K562 (cell line): ENCODE measurements around the gene PHETA2. TPM values are rescaled to one million over a fixed set of nuclear protein-coding genes. Genes with fewer than 3 reads are reported as not detected.
A peak's percentile ranks its signal among the peaks of the same experiment; 100 is the strongest.

Experiments used
- CBX1 ChIP-seq: sonication (generic); IDR thresholded peaks from 2 replicates; pipeline ENCODE4 v1.6.1; 2016; ENCODE audit warnings: antibody characterized with exemption, low read depth, mild to moderate bottlenecking
- CEBPG ChIP-seq, 3 experiments: fragments of 200-800 bp in 1 of 3; sonication (Bioruptor generic) in 1 of 3; sonication (generic) in 1 of 3; formaldehyde crosslinking in 1 of 3; IDR thresholded peaks in 2 of 3; conservative IDR thresholded peaks in 1 of 3; 2 replicates each; pipeline versions ENCODE4 v1.6.1 to v1.8.0; 2016 to 2022; ENCODE audit warnings: missing compliant biosample characterization in 2 of 3, missing genetic modification characterization in 2 of 3, mild to moderate bottlenecking in 1 of 3, missing genetic modification reagents in 1 of 3
- DPF2 ChIP-seq: fragments of 450-650 bp; IDR thresholded peaks from 2 replicates; pipeline ENCODE4 v1.6.1; 2016
- ETS1 ChIP-seq: conservative IDR thresholded peaks from 2 replicates; pipeline ENCODE4 v1.6.1; 2011; ENCODE audit warnings: low read depth, mild to moderate bottlenecking, low read length; ENCODE audit not compliant: control insufficient read depth
- FOXK1 ChIP-seq: sonication (generic); formaldehyde crosslinking; IDR thresholded peaks from 2 replicates; pipeline ENCODE4 v1.8.0; 2022; ENCODE audit warnings: missing genetic modification reagents, mild to moderate bottlenecking, borderline replicate concordance
- IRF2 ChIP-seq: sonication (generic); formaldehyde crosslinking; IDR thresholded peaks from 2 replicates; pipeline ENCODE4 v1.8.1; 2022; ENCODE audit warnings: mild to moderate bottlenecking, missing genetic modification reagents
- JUN ChIP-seq, 2 experiments: sonication (generic) in 1 of 2; formaldehyde crosslinking in 1 of 2; IDR thresholded peaks; 2 replicates each; pipeline versions ENCODE4 v1.6.1 to v1.8.0; 2012 to 2022; ENCODE audit warnings: borderline replicate concordance in 2 of 2, mild to moderate bottlenecking in 2 of 2, improper control_type of control experiment in 1 of 2, low read depth in 1 of 2, low read length in 1 of 2, missing genetic modification reagents in 1 of 2
- KDM1A ChIP-seq, 2 experiments: fragments of 450-650 bp; IDR thresholded peaks; 2 replicates each; pipeline ENCODE4 v1.6.1; 2016; ENCODE audit warnings: mild to moderate bottlenecking in 2 of 2
- MTA3 ChIP-seq: fragments of 450-650 bp; formaldehyde crosslinking; IDR thresholded peaks from 2 replicates; pipeline ENCODE4 v1.6.1; 2017; ENCODE audit warnings: mild to moderate bottlenecking, borderline replicate concordance
- NR2C2 ChIP-seq, 2 experiments: fragments of 200-800 bp in 1 of 2; sonication (Bioruptor generic) in 1 of 2; sonication (generic) in 1 of 2; formaldehyde crosslinking in 1 of 2; IDR thresholded peaks; 2 replicates each; pipeline versions ENCODE4 v1.6.1 to v1.8.0; 2016 to 2022; ENCODE audit warnings: mild to moderate bottlenecking in 1 of 2, missing compliant biosample characterization in 1 of 2, missing genetic modification characterization in 1 of 2, missing genetic modification reagents in 1 of 2
- SMARCA4 ChIP-seq: fragments of 450-650 bp; IDR thresholded peaks from 2 replicates; pipeline ENCODE4 v1.6.1; 2016
- TCF7 ChIP-seq: sonication (generic); IDR thresholded peaks from 2 replicates; pipeline ENCODE4 v1.6.1; 2016; ENCODE audit warnings: antibody characterized with exemption, borderline replicate concordance
- U2AF2 ChIP-seq: fragments of 200-400 bp; formaldehyde crosslinking; optimal IDR thresholded peaks from 2 replicates; pipeline ENCODE3; 2017; ENCODE audit warnings: low read depth, mild to moderate bottlenecking, low read length
- ZBED1 ChIP-seq: IDR thresholded peaks from 2 replicates; pipeline ENCODE4 v1.6.1; 2014
- ZBTB8A ChIP-seq: fragments of 450-650 bp; IDR thresholded peaks from 2 replicates; pipeline ENCODE4 v1.6.1; 2018; ENCODE audit warnings: mild to moderate bottlenecking, moderate library complexity; ENCODE audit not compliant: partially characterized antibody
- ZNF140 ChIP-seq: fragments of 250-450 bp; sonication (Bioruptor Pico); IDR thresholded peaks from 2 replicates; pipeline ENCODE4 v1.8.0; 2021; ENCODE audit warnings: moderate library complexity, mild to moderate bottlenecking, inconsistent platforms
- ZNF785 ChIP-seq: fragments of 250-450 bp; sonication (Bioruptor Pico); IDR thresholded peaks from 2 replicates; pipeline ENCODE4 v1.4.0; 2020; ENCODE audit warnings: mild to moderate bottlenecking
- ZSCAN32 ChIP-seq: fragments of 450-650 bp; formaldehyde crosslinking; IDR thresholded peaks from 2 replicates; pipeline ENCODE4 v1.4.0; 2020; ENCODE audit warnings: mild to moderate bottlenecking, moderate library complexity
- polyA plus RNA-seq, 8 experiments: library from polyadenylated mRNA; depleted of rRNA in 4 of 8; stranded (reverse) in 5 of 8; unstranded in 3 of 8; fragments of >200 nt; fragmentation: Nextera tagmentation in 2 of 8; fragmentation: Illumina TruSeq in 1 of 8; extraction: Ambion mirVana in 2 of 8; extraction: Trizol in 1 of 8; gene quantifications; 2 replicates each; pipeline versions ENCODE4 v1.2.1 to v1.2.3, GENCODE V29; 2011 to 2014; ENCODE audit warnings: inconsistent platforms in 1 of 8, missing spikeins in 1 of 8
- total RNA-seq, 7 experiments: library from RNA; depleted of rRNA in 6 of 7; stranded (reverse); fragments of >200 nt in 6 of 7; fragmentation: Illumina TruSeq in 2 of 7; extraction: Trizol in 2 of 7; gene quantifications; 2 replicates each; pipeline versions ENCODE4 v1.2.1 to v1.2.3, GENCODE V29; 2011 to 2021; ENCODE audit warnings: low replicate concordance in 1 of 7
- TF ChIP-seq, protein P1 (sequence below), 2 experiments: fragments of 200-800 bp in 1 of 2; sonication (Bioruptor generic) in 1 of 2; sonication (generic) in 1 of 2; formaldehyde crosslinking in 1 of 2; IDR thresholded peaks in 1 of 2; conservative IDR thresholded peaks in 1 of 2; 2 replicates each; pipeline versions ENCODE4 v1.5.0 to v1.6.1; 2016 to 2020; ENCODE audit warnings: missing compliant biosample characterization in 1 of 2, missing genetic modification characterization in 1 of 2, missing genetic modification reagents in 1 of 2
- TF ChIP-seq, protein P2 (sequence below): fragments of 250-450 bp; sonication (Bioruptor Pico); IDR thresholded peaks from 2 replicates; pipeline ENCODE4 v1.9.0; 2021; ENCODE audit warnings: mild to moderate bottlenecking, inconsistent platforms
- TF ChIP-seq, protein P3 (sequence below): sonication (generic); formaldehyde crosslinking; IDR thresholded peaks from 2 replicates; pipeline ENCODE4 v1.8.0; 2022; ENCODE audit warnings: mild to moderate bottlenecking, missing genetic modification reagents

Gene PHETA2
- total and polyA plus RNA-seq, 9 of the 15 experiments (the other 6 are each of a cell fraction or from before 2014, with no cell fraction given) = 0.07 to 0.22 (median 0.08) TPM; not detected in 5

- TF ChIP-seq, protein P1, sequence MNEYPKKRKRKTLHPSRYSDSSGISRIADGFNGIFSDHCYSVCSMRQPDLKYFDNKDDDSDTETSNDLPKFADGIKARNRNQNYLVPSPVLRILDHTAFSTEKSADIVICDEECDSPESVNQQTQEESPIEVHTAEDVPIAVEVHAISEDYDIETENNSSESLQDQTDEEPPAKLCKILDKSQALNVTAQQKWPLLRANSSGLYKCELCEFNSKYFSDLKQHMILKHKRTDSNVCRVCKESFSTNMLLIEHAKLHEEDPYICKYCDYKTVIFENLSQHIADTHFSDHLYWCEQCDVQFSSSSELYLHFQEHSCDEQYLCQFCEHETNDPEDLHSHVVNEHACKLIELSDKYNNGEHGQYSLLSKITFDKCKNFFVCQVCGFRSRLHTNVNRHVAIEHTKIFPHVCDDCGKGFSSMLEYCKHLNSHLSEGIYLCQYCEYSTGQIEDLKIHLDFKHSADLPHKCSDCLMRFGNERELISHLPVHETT (CRISPR knock-in tag; conservative IDR thresholded peaks at IDR 0.05 in 1 of 2, IDR thresholded peaks at IDR 0.05 in 1 of 2) = peak in 1 of 2 experiments; percentile 7; a peak in 2 of 4 replicates
- TF ChIP-seq CBX1 = no peak
- no peak for TF ChIP-seq ZSCAN32 (CRISPR knock-in tag)
- TF ChIP-seq KDM1A (IDR thresholded peaks at IDR 0.05) = 0 out of 4 replicates have a peak, but pooled peaks of 1 of the 2 experiments have one; percentile 14
- TF ChIP-seq SMARCA4 = no peak
- peak; percentile 26; the same call in 1 of the 2 replicates for TF ChIP-seq DPF2
- no peak for TF ChIP-seq U2AF2
- TF ChIP-seq ZBED1 = no peak
- no peak for TF ChIP-seq IRF2 (CRISPR knock-in tag)
- TF ChIP-seq, protein P2, sequence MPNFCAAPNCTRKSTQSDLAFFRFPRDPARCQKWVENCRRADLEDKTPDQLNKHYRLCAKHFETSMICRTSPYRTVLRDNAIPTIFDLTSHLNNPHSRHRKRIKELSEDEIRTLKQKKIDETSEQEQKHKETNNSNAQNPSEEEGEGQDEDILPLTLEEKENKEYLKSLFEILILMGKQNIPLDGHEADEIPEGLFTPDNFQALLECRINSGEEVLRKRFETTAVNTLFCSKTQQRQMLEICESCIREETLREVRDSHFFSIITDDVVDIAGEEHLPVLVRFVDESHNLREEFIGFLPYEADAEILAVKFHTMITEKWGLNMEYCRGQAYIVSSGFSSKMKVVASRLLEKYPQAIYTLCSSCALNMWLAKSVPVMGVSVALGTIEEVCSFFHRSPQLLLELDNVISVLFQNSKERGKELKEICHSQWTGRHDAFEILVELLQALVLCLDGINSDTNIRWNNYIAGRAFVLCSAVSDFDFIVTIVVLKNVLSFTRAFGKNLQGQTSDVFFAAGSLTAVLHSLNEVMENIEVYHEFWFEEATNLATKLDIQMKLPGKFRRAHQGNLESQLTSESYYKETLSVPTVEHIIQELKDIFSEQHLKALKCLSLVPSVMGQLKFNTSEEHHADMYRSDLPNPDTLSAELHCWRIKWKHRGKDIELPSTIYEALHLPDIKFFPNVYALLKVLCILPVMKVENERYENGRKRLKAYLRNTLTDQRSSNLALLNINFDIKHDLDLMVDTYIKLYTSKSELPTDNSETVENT (CRISPR knock-in tag) = no peak
- TF ChIP-seq JUN (IDR thresholded peaks at IDR 0.05; ENCODE audit: borderline replicate concordance, low read depth, low read length) = no peak
- no peak for TF ChIP-seq JUN (CRISPR knock-in tag; IDR thresholded peaks at IDR 0.05; ENCODE audit: borderline replicate concordance)
- TF ChIP-seq, protein P3, sequence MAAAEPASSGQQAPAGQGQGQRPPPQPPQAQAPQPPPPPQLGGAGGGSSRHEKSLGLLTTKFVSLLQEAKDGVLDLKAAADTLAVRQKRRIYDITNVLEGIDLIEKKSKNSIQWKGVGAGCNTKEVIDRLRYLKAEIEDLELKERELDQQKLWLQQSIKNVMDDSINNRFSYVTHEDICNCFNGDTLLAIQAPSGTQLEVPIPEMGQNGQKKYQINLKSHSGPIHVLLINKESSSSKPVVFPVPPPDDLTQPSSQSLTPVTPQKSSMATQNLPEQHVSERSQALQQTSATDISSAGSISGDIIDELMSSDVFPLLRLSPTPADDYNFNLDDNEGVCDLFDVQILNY = no peak
- TF ChIP-seq FOXK1 = 0 out of 2 replicates have a peak, but pooled peaks have one; percentile 1
- TF ChIP-seq NR2C2 (CRISPR knock-in tag; IDR thresholded peaks at IDR 0.05) = no peak
- TF ChIP-seq NR2C2 (tag; IDR thresholded peaks at IDR 0.05) = no peak
- TF ChIP-seq TCF7 = no peak
- no peak for TF ChIP-seq ZNF140 (CRISPR knock-in tag)
- TF ChIP-seq ZNF785 (CRISPR knock-in tag) = no peak
- 0 out of 2 replicates have a peak, but pooled peaks have one; percentile 17 for TF ChIP-seq MTA3
- no peak for TF ChIP-seq CEBPG (CRISPR knock-in tag; IDR thresholded peaks at IDR 0.05)
- TF ChIP-seq CEBPG (tag; conservative IDR thresholded peaks at IDR 0.05 in 1 of 2, IDR thresholded peaks at IDR 0.05 in 1 of 2) = no peak
- 0 out of 2 replicates have a peak, but pooled peaks have one; percentile 23 for TF ChIP-seq ETS1
- no peak for TF ChIP-seq ZBTB8A
Measured at GRCh38 chr22:42069801-42070516, 4.1 kb upstream of the PHETA2 start (continued).
